ENCODE measurements around the gene FIG4.

Gene FIG4

DNA sequence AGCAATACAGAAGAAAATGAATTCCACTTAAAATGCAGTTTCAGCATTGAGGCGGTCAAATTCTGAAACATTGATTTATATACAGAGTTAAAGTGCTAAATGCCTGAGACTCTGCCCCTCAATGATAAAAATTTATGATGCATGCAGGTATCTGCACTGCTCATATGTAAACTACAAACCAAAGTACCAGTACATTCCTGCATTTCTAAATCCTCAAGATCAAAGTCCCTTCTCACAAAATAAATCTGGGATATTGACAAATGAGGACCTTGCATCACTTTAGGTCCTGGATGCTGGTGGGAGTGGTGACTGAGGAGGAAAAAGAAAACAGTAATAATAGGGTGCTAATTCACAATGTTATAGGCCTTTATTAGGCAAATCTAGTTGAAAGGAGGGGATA lies 101.9 kb downstream of the FIG4 start:
- peaks cover 33 to 37% of the 10 kb centered on the region in 2 experiments for H3K4me1 ChIP-seq (ENCODE audit: control insufficient read depth in 1 of 2, insufficient read depth in 1 of 2, low read depth in 1 of 2, low read length in 1 of 2)
- H3K4me3 ChIP-seq (ENCODE audit: low read depth in 1 of 2, low read length in 1 of 2): no peak overlapping the region
- no peaks in the 10 kb centered on the region for H3K9me3 ChIP-seq
- TF ChIP-seq, protein P1, sequence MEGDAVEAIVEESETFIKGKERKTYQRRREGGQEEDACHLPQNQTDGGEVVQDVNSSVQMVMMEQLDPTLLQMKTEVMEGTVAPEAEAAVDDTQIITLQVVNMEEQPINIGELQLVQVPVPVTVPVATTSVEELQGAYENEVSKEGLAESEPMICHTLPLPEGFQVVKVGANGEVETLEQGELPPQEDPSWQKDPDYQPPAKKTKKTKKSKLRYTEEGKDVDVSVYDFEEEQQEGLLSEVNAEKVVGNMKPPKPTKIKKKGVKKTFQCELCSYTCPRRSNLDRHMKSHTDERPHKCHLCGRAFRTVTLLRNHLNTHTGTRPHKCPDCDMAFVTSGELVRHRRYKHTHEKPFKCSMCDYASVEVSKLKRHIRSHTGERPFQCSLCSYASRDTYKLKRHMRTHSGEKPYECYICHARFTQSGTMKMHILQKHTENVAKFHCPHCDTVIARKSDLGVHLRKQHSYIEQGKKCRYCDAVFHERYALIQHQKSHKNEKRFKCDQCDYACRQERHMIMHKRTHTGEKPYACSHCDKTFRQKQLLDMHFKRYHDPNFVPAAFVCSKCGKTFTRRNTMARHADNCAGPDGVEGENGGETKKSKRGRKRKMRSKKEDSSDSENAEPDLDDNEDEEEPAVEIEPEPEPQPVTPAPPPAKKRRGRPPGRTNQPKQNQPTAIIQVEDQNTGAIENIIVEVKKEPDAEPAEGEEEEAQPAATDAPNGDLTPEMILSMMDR (IDR thresholded peaks at IDR 0.05): no peak
- H3K27me3 ChIP-seq: no peaks in the 10 kb centered on the region
- H3K36me3 ChIP-seq: peaks cover 26% of the 10 kb centered on the region
- H3K27ac ChIP-seq: no peak overlapping the region

DNA sequence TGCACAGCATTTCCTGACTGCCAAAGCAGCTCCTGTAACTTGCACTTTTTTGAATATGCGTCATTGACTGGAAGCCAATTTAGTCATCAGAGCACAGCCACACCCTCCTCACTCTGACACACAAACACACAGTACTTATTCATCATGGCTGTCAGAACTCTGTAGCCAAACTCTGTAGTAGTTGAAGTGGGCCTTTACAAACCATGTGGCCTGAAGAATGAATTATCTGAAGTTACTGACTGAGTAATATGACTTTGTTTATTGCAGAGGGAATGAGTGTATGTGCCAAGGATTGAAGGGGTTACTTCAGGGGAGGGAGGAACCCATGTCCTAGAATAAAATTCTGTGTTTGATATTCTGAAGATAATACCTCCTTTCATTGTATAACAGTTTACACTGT lies 102.7 kb downstream of the FIG4 start:
- H3K4me3 ChIP-seq (ENCODE audit: low read depth in 1 of 2, low read length in 1 of 2): no peak overlapping the region
- H3K27me3 ChIP-seq: no peaks in the 10 kb centered on the region
- peak overlapping the region; percentile 77 for H3K27ac ChIP-seq

DNA sequence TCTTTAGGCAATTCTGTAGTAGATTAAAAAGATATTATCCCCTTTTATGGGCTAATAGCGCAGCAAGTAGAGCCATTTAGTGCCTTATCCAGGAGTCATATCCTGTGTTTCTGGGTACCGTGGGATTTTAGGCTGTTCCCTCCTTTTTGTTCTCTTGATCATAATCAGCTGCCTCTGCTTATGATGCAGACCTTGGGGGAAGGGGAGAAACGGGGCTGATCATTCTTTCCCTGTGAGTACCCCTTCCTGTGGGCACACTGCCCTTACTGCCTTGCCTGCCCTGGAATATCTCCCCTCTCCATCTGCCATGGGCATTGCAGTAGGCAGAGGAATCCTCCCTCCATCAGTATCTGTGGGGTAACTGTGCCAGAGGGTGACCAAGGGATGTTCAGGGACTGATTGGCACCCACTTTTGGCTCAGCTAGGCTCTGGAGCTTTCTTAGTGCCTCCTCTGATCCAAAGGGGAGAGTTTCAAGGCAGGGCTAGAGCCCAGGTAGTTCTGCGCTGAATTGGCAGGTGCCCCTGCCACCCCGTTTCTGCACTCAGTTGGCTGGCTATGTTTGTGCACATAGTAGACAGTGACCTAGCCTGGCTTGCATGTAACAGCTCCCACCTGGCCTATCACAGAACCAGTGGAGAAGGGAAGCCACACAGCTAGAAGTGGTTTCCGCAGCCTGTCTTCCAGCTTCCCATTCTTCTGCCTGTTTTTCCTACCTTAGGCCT lies 103.3 kb downstream of the FIG4 start:
- Histone ChIP-seq H3K27me3 (no peaks in the 10 kb centered on the region), H3K4me3 (ENCODE audit: low read depth in 1 of 2, low read length in 1 of 2) (no peak overlapping the region), H3K4me1 (ENCODE audit: control insufficient read depth in 1 of 2, insufficient read depth in 1 of 2, low read depth in 1 of 2, low read length in 1 of 2) (peaks cover 37 to 42% of the 10 kb centered on the region in 2 experiments)

More for the DNA sequence above, 102.7 kb downstream of the FIG4 start:
- Histone ChIP-seq H3K9me3 (no peaks in the 10 kb centered on the region), H3K36me3 (peaks cover 23% of the 10 kb centered on the region), H3K4me1 (ENCODE audit: control insufficient read depth in 1 of 2, insufficient read depth in 1 of 2, low read depth in 1 of 2, low read length in 1 of 2) (peaks cover 37 to 42% of the 10 kb centered on the region in 2 experiments)
- TF ChIP-seq, protein P1 (IDR thresholded peaks at IDR 0.05): no peak

GRCh38 chr6:109795994-109796555 lies 105.0 kb downstream of the FIG4 start:
- TF ChIP-seq, protein P1 (IDR thresholded peaks at IDR 0.05): no peak
- Histone ChIP-seq H3K36me3 (peaks cover 14% of the 10 kb centered on the region), H3K4me1 (ENCODE audit: control insufficient read depth in 1 of 2, insufficient read depth in 1 of 2, low read depth in 1 of 2, low read length in 1 of 2) (peaks cover 37 to 42% of the 10 kb centered on the region in 2 experiments), H3K9me3 (no peaks in the 10 kb centered on the region), H3K4me3 (ENCODE audit: low read depth in 1 of 2, low read length in 1 of 2) (no peak overlapping the region), H3K27ac (peak overlapping the region; percentile 90), H3K27me3 (no peaks in the 10 kb centered on the region)

More for the DNA sequence above, 103.3 kb downstream of the FIG4 start:
- Histone ChIP-seq H3K36me3 (peaks cover 21% of the 10 kb centered on the region), H3K27ac (peak overlapping the region; percentile 77), H3K9me3 (no peaks in the 10 kb centered on the region)
- TF ChIP-seq, protein P1 (IDR thresholded peaks at IDR 0.05): no peak

GRCh38 chr6:109799129-109799528 lies 108.0 kb downstream of the FIG4 start:
- H3K4me3 ChIP-seq (ENCODE audit: low read depth in 1 of 2, low read length in 1 of 2): no peak overlapping the region
- TF ChIP-seq, protein P1 (IDR thresholded peaks at IDR 0.05): no peak
- H3K4me1 ChIP-seq (ENCODE audit: control insufficient read depth in 1 of 2, insufficient read depth in 1 of 2, low read depth in 1 of 2, low read length in 1 of 2): peaks cover 36 to 40% of the 10 kb centered on the region in 2 experiments
- no peaks in the 10 kb centered on the region for H3K27me3 ChIP-seq
- H3K9me3 ChIP-seq: no peaks in the 10 kb centered on the region
- peak overlapping the region; percentile 90 for H3K27ac ChIP-seq
- peaks cover 4% of the 10 kb centered on the region for H3K36me3 ChIP-seq

Data from neutrophil (primary cell).